ENCODE results near the gene NEB. TPM values are rescaled to one million over a fixed set of nuclear protein-coding genes. Genes with fewer than 3 reads are reported as not detected.

NEB gene
- total RNA-seq, 1 experiment from 2014 or later = 74.9 TPM

DNA sequence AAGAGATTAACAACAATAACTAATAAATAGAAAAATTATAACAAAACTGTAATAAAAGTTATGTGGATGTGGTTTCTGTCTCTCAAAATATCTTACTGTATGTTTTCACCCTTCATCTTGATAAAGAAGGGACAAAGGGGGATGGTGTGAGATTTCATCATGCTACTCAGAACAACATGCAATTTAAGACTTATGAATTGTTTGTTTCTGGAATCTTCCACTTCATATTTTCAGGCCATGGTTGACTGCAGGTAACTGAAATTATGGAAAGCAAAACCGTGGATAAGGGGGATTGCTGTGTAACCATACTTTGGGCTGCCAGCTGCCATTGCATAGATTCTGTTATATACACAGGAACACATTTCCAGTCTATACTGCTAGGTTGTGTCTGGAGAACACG lies 45.6 kb downstream of the NEB start:
- H3K4me3 ChIP-seq = no peak overlapping the region
- H3K36me3 ChIP-seq = peaks cover 65% of the 10 kb centered on the region
- H3K4me1 ChIP-seq = no peaks in the 10 kb centered on the region
- no peak overlapping the region for H3K27ac ChIP-seq
- no peak for DNase-seq
- no peaks in the 10 kb centered on the region for H3K27me3 ChIP-seq
- no peaks in the 10 kb centered on the region for H3K9me3 ChIP-seq (replicated peaks)

DNA sequence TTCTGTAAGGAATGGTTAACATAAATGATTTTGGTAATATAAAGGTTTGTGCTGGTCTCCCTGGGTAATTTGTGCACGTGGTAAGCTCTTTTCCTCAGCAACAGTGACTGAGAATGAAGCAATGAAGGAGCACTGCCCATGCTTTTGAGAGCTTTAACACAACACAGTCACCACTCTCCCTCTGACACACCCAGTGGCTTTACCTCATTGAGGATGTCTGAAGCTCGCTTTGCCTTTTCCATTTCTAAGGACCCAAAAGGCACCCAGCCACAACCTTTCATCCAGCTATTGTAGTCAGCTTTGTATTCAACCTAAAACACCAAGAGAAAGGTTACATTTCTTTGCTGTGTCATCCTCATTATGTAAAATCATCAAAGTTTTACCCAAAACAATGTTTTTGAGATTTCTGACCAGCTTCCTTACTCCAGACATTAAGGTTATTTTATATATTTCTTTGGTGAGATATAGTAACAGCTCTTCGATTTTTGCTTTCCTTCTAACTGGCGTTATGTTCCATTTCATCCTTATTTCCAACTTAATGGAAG lies 51.7 kb downstream of the NEB start:
- Histone ChIP-seq H3K27ac (no peak overlapping the region), H3K9me3 (replicated peaks) (no peaks in the 10 kb centered on the region), H3K4me1 (no peaks in the 10 kb centered on the region), H3K27me3 (no peaks in the 10 kb centered on the region), H3K36me3 (peaks cover 60% of the 10 kb centered on the region), H3K4me3 (no peak overlapping the region)
- no peak for DNase-seq

DNA sequence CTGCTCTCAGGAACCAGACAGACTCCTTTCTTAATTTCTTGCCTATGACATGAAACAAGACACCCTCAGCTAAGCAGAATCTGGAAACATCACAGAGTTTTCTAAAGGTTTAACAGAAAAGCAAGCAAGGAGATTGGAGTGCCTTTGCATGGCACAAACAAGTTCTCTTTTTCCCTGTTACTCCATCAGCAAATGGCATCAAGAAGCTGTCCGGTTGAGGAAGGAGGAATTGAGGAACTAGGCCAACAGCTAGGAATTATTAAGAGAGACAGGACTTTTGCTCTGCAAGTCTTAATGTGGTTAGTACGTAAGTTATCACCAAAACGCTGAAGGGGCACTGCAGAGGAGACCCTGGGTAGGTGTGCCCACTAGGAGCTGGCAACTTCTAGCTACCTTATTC lies 53.2 kb downstream of the NEB start:
- H3K9me3 ChIP-seq (replicated peaks) = no peaks in the 10 kb centered on the region
- no peaks in the 10 kb centered on the region for H3K4me1 ChIP-seq
- H3K27ac ChIP-seq = no peak overlapping the region
- H3K27me3 ChIP-seq = no peaks in the 10 kb centered on the region
- no peak for DNase-seq
- H3K36me3 ChIP-seq = peaks cover 65% of the 10 kb centered on the region
- H3K4me3 ChIP-seq = no peak overlapping the region

DNA sequence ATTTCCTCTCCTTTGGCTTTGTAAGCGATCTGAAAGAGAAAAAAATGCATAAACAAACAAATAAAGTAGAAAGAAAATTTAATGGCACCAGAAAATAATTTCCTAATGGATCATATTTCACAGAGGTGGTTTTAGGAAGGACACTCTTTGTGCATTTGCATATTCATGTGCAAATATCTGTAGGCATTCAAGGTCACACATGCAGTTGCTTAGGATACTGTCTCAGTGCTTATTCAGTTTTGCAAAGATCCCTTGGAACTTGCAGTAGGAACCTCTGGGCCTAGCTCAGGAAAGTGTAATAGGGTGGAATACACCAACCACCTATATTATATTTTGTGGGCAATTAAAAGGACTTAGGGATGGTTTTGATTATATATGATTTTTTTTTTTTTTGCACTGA lies 54.3 kb downstream of the NEB start:
- no peak for DNase-seq
- H3K4me1 ChIP-seq = no peaks in the 10 kb centered on the region

DNA sequence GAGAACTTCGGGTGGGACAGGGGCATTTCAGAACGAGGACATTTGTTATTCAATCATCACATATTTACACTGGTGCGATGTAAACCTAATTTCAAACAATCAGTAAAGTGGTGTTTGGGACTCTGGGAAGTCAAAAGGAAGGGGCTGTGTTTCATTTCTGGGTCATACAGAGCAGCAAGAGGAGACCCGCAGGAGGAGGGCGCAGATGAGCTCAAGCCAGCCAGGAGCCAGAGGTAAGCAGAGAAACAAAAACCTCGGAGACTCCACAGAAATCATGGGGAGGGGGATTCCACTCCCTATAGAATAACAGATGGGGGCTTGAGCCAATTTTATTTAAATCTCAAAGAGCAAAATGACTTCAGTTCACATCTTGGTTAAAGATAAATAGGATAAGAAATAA lies 55.4 kb downstream of the NEB start:
- Histone ChIP-seq H3K36me3 (peaks cover 65% of the 10 kb centered on the region), H3K27ac (no peak overlapping the region), H3K4me3 (no peak overlapping the region)

More for the DNA sequence above, 54.3 kb downstream of the NEB start:
- Histone ChIP-seq H3K9me3 (replicated peaks) (no peaks in the 10 kb centered on the region), H3K27ac (no peak overlapping the region), H3K36me3 (peaks cover 63% of the 10 kb centered on the region), H3K27me3 (no peaks in the 10 kb centered on the region), H3K4me3 (no peak overlapping the region)

DNA sequence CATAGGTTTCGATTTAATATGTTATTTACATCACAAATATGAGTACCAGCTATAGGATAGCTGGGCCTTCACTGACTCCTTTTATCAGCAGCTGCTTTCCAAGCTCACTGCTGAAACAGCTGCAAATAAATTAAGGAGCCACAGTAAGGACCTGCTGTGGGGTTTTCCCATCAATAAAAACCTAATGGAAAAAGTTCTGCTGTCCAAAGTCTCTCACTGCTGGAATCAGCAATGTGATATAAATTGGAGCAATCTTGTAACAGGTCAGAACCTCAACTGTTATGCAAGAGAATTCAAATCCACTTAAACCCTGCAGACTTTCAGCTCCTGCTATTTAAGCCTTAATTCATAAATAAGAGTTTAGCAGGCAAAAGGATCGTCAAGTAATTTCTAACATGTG lies 61.3 kb downstream of the NEB start:
- no peaks in the 10 kb centered on the region for H3K9me3 ChIP-seq (replicated peaks)
- no peaks in the 10 kb centered on the region for H3K4me1 ChIP-seq
- H3K4me3 ChIP-seq = no peak overlapping the region
- DNase-seq = peak in 1 of 2 experiments; percentile 21
- H3K27me3 ChIP-seq = peaks cover 3% of the 10 kb centered on the region; the same call in 1 of the 2 replicates
- no peak overlapping the region for H3K27ac ChIP-seq
- peaks cover 63% of the 10 kb centered on the region for H3K36me3 ChIP-seq

More for the DNA sequence above, 55.4 kb downstream of the NEB start:
- Histone ChIP-seq H3K9me3 (replicated peaks) (no peaks in the 10 kb centered on the region), H3K27me3 (peaks cover 3% of the 10 kb centered on the region; the same call in 1 of the 2 replicates), H3K4me1 (no peaks in the 10 kb centered on the region)
- DNase-seq = no peak

DNA sequence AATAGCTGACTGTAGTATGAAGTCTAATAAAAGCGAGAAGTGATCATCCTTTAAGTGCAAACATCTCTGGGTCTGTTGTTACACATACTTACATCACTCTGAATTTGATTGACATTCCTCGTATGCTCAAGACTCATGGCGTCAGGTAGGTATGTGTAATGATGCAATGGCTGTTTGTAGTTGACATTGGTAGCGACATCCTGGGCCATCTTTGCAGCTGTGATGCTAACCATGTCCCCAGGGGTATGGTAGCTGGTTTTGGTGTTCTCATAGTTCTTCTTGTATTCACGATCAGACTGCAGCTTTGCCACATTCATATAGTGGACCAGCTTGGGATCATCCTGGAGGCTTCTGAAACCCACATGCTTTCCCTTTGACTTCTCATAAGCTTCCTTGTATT lies 62.0 kb downstream of the NEB start:
- Histone ChIP-seq H3K9me3 (replicated peaks) (no peaks in the 10 kb centered on the region), H3K27ac (no peak overlapping the region), H3K4me3 (no peak overlapping the region), H3K4me1 (no peaks in the 10 kb centered on the region), H3K36me3 (peaks cover 69% of the 10 kb centered on the region), H3K27me3 (peaks cover 3% of the 10 kb centered on the region; the same call in 1 of the 2 replicates)
- DNase-seq = no peak

DNA sequence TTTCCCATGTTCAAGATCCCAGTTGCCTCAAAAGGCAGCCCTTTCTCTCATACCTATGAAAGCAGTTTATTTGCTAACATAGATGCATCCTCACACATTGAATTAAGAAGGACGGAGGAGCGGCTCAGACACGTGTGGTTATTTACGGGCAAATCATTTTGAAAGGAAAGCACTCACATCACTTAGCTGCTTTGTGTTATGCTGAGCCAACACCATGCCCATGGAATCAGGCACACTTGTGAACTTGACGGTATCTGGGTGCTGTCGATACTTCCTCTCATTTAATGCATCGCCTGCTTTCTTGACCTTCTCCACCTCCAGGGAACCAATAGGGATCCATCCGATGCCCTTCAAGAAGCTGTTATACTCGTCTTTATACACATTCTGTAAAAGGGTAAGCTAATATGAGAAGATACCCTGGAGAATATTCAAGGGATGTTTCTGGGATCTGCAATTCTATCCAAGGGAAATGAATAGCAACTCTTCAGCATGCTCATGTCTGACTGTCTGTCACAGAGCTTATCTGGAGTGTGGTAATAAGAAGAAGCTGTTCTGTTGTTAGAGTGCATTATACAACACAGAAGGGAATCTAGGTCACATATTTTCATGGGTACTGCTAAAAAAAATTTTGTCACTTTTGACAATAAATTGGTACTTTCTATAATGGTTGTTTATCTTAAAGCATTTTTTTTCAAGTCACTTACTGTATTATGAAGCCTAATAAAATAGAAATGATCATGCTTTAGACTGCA lies 63.3 kb downstream of the NEB start:
- no peaks in the 10 kb centered on the region for H3K9me3 ChIP-seq (replicated peaks)
- H3K4me1 ChIP-seq = no peaks in the 10 kb centered on the region
- DNase-seq = no peak
- peaks cover 71% of the 10 kb centered on the region for H3K36me3 ChIP-seq
- no peak overlapping the region for H3K27ac ChIP-seq
- peaks cover 3% of the 10 kb centered on the region; the same call in 1 of the 2 replicates for H3K27me3 ChIP-seq
- H3K4me3 ChIP-seq = no peak overlapping the region

DNA sequence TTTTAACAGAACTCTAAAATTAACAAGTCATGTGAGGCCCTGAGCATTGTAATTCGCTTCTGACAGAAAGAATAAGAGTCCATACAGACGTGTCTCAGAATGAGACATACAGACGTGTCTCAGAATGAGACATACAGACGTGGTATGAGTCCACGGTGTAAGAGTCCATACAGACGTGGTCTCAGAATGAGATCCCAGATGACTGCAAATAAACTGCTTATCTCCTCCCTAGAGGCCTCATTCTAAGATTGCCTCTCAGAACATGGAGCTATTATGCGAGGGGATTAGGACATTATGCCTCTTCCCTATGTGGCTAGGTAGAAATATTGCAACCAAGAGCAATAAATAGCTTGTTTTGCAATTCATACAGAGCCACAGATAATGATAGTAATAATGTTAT lies 63.9 kb downstream of the NEB start:
- no peaks in the 10 kb centered on the region for H3K9me3 ChIP-seq (replicated peaks)
- no peak overlapping the region for H3K27ac ChIP-seq
- no peak overlapping the region for H3K4me3 ChIP-seq
- peaks cover 70% of the 10 kb centered on the region for H3K36me3 ChIP-seq
- H3K4me1 ChIP-seq = no peaks in the 10 kb centered on the region
- H3K27me3 ChIP-seq = peaks cover 3% of the 10 kb centered on the region; the same call in 1 of the 2 replicates
- no peak for DNase-seq

DNA sequence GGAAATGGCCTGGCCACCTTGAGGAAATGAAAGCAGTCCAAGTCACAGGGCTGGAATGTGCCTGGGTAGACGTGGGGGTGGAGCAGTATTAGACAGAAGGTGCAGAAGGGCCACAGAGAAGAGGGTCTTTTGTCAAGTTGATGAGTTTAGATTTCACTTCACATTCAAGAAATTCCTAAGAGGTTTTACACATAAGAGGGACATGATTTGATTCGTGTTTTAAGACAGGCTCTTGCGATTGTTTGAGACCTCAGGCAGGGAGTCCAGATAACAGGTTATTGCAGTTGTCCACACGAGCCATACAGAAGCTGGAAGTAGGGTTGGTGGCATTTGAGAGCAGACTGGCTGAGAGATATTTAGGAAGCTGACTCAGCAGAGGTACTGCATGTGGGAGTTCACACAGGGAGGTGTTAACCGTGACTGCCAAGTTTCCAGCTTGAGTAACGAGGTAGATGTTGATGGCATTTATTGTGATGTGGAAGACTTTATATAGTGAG lies 64.6 kb downstream of the NEB start:
- peaks cover 70% of the 10 kb centered on the region for H3K36me3 ChIP-seq
- H3K9me3 ChIP-seq (replicated peaks) = no peaks in the 10 kb centered on the region
- no peak overlapping the region for H3K27ac ChIP-seq
- no peak for DNase-seq
- peaks cover 3% of the 10 kb centered on the region; the same call in 1 of the 2 replicates for H3K27me3 ChIP-seq
- no peaks in the 10 kb centered on the region for H3K4me1 ChIP-seq
- H3K4me3 ChIP-seq = no peak overlapping the region

DNA sequence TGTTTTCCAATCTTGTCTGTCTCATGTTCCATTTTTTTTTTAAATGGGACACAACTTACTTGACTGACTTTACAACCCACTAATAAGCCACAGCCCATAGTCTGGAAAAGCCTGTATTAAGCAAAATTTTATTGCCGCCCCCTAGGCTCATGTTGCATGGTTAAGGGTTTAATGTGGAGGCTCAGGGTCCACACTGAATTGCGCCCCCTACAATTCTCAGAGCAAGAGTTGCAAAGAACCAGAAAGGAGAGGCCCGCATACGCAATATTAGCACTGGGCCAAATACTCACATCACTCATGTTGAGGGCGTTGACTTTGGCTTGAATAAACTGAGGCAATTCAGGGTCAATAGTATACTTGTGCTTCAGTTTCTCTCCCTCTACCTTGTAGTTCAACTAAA lies 65.5 kb downstream of the NEB start:
- H3K36me3 ChIP-seq = peaks cover 70% of the 10 kb centered on the region
- H3K27ac ChIP-seq = no peak overlapping the region
- H3K27me3 ChIP-seq = no peaks in the 10 kb centered on the region
- no peak overlapping the region for H3K4me3 ChIP-seq
- no peaks in the 10 kb centered on the region for H3K9me3 ChIP-seq (replicated peaks)
- DNase-seq = no peak
- H3K4me1 ChIP-seq = no peaks in the 10 kb centered on the region

DNA sequence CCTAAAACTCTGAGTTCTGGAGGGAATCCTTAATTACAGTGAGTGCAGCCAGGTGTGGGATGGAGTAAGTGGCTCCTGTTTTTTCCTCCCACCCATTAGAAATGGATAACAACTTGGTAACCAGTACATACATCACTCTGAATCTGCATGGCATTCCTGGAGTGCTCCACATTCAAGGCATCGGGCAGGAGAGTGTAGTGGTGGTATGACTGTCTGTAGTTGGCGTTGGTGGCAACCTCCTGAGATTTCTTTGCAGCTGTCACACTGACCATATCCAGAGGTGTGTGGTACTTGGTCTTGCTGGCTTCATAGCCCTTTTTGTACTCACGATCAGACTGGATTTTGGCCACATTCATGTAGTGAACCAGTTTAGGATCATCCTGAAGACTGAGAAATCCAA lies 68.3 kb downstream of the NEB start:
- Histone ChIP-seq H3K36me3 (peaks cover 76% of the 10 kb centered on the region), H3K4me1 (no peaks in the 10 kb centered on the region), H3K27me3 (no peaks in the 10 kb centered on the region), H3K4me3 (no peak overlapping the region), H3K27ac (no peak overlapping the region), H3K9me3 (replicated peaks) (no peaks in the 10 kb centered on the region)
- DNase-seq = no peak

DNA sequence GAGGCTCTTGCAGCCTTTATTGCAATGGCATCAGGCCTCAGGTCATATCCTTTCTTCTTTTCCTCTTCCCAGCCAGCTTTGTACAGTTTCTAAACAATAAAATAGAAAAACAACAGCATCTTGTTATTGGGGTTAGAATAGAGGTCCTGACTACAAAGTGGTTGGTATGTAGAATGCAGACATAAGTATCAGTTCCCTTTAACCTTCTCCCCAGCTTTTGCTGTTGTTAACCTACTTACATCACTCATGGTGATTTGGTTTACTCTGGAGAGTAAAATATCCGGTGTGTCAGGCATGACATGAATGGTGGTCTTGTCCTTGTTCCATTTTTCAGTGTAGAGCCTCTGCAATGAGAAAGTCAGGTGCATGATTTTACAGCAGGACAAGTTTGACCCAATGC lies 69.8 kb downstream of the NEB start:
- no peaks in the 10 kb centered on the region for H3K4me1 ChIP-seq
- H3K36me3 ChIP-seq = peaks cover 79% of the 10 kb centered on the region
- no peak overlapping the region for H3K4me3 ChIP-seq
- H3K9me3 ChIP-seq (replicated peaks) = no peaks in the 10 kb centered on the region
- DNase-seq = no peak
- no peaks in the 10 kb centered on the region for H3K27me3 ChIP-seq
- H3K27ac ChIP-seq = no peak overlapping the region

DNA sequence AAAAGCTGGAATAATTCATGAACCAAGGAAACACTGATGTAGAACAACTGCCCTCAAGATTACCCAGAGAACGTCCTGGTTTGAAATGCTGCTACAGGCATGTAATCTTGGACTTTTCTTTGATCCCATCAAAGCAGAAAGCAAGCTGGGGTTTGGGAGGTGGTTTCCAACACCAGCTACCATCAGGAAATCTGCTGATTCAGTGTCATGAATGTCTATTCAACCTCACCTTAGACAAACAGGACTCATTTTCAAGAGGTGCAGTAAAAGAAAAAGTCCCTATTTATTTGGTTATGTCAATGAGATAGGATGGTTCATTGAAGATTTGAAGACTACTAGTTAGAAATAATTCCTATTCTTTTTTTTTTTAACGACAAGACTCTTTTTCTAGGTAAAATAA lies 72.7 kb downstream of the NEB start:
- no peaks in the 10 kb centered on the region for H3K9me3 ChIP-seq (replicated peaks)
- H3K36me3 ChIP-seq = peaks cover 75% of the 10 kb centered on the region
- H3K4me3 ChIP-seq = no peak overlapping the region
- no peaks in the 10 kb centered on the region for H3K27me3 ChIP-seq
- DNase-seq = no peak
- no peaks in the 10 kb centered on the region for H3K4me1 ChIP-seq
- no peak overlapping the region for H3K27ac ChIP-seq

DNA sequence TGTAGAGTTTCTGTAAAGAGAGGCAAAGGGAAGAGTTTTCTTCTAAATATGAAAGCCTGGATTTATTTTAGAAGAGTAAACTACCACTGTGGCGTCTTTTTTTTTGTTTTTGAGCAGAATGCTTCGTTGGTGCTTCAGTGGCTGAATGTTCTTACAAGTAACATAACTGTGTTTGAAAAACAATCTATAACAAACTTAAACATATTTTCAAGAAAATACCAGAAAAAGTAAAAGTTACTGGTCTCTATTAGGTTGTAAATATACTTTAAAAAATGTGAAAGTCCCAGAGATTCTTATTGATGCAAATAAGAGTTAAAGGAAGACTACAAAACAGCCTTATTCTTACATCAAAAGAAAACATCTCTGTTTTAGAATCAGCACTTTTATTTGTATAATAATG lies 76.2 kb downstream of the NEB start:
- Histone ChIP-seq H3K36me3 (peaks cover 74% of the 10 kb centered on the region), H3K27ac (no peak overlapping the region), H3K4me3 (no peak overlapping the region), H3K27me3 (no peaks in the 10 kb centered on the region), H3K4me1 (no peaks in the 10 kb centered on the region), H3K9me3 (replicated peaks) (no peaks in the 10 kb centered on the region)
- DNase-seq = no peak

DNA sequence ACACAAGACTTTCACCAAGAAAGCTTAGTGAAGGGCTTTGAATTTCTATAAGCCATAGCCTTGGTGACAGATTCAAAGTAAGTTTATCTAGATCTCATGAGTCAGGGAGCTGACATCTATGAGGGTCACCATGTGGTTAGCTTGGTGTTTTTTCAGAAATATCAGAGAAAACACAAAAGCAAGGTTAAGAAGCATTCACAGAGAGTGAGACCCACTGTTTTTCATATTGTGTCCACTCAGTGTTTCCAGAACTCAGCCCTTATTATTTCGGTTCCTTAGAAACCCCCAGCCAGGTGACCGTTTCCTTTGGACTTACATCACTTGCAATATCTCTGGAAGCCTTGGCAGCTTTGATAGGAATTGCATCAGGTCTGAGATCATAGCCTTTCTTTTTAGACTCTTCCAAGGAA lies 76.6 kb downstream of the NEB start:
- H3K27ac ChIP-seq = no peak overlapping the region

More for the DNA sequence above, 76.6 kb downstream of the NEB start:
- Histone ChIP-seq H3K4me3 (no peak overlapping the region), H3K36me3 (peaks cover 71% of the 10 kb centered on the region), H3K4me1 (no peaks in the 10 kb centered on the region), H3K9me3 (replicated peaks) (no peaks in the 10 kb centered on the region), H3K27me3 (no peaks in the 10 kb centered on the region)
- DNase-seq = no peak
